HG03139 (cell line): ENCODE data around the gene TRMU.
"Not testable (repeated sequence)": the region's sequence is repeated elsewhere in the genome, so short reads cannot be mapped to it uniquely, and the experiment has no call there.

ENCODE experiments used
- ATAC-seq: cut with Tn5 transposase; IDR thresholded peaks from one replicate; pipeline ENCODE4 v1.9.1; 2021; ENCODE audit not compliant: unreplicated experiment

The TRMU gene

DNA sequence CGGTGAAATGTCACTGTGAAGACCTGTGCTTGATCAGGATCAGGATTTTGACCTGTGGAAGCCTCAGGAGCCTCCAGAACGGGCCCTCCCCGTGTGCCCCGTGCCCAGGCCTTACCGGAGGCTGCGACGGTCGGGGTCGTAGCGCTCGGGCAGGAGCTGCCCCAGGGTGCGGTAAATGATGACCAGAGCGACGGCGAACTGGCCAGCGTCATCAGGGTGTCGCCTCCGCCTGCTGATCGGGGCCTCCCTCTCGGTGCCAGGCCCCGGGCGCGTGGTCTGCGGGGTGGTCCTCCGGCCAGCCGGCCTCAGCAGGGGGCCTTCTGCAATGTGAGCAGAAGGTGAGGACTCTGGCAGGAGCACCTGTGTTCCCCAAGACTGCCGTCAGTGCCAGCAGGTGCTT is 46.2 kb downstream of the TRMU start:
- ATAC-seq, result no peak

DNA sequence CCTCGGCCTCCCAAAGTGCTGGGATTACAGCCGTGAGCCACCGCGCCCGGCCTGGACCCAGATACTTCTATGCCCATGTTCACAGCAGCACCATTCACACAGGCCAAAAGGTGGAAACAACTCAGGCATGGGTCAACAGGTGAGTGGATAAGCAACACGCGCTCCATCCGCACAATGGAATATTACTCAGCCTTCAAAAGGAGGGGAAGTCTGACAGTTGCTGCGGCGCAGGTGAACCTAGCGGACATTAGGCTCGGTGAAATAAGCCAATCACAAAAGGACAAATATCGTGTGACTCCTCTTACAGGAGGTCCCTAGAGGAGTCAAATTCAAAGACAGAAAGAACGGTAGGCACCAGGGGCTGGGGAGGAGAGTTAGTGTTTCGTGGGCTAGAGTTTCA is 47.0 kb downstream of the TRMU start:
- ATAC-seq, result no peak

DNA sequence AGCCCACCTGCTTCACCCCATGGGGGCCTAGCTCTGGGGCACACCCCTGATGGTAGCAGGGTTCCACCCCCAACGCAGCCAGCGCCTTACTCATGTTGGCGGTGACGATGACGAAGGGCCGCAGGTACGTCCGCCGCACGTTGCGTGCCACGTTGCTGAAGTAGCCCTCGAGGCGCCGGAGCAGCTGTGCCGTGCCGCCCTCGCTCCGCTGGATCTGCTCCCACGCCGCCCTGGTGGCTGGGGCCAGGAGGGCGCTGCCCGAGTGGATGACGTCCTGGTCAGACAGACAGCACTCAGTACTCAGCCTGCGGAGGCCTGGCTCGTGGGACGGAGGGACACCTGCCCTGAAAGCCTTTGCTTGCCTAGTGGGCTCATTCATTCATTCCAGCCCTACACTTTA is 50.8 kb downstream of the TRMU start:
- no peak for ATAC-seq

DNA sequence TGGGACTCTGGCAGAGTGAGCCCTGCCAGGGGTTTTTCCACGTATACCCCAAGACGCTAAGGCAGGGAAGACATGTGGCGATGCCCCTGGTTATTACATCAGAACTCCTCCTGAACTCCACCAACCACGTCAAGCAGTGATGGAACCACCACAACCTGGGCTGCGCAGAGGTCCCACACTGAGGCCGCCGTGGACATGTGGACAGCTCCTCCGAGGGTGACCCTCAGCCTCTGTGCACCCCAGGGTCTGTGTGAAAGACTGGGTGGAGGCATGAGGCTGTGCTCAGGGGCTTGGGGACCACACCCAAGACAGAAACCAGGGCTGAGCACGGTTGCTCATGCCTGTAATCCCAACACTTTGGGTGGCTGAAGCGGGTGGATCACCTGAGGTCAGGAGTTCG is 52.2 kb downstream of the TRMU start:
- ATAC-seq, result no peak

DNA sequence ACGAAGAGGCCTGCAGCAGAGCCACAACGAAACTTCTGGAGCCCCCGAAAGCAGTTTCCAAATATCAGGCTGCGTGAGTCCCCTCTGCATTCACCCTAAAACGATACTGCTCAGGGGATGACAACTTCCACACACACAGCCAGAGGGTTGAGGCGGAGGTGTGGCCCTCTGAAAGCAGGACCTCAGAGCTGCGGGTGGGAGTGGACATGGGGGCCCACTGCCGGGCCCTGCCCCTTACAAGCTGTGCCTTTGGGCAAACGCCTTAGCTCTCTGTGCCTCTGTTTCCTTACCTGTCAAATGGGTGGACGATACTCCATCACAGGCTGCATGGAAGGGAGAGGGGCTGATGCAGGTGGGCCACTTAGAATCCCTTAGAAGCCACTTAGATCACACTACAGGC is 53.1 kb downstream of the TRMU start:
- ATAC-seq, result no peak

DNA sequence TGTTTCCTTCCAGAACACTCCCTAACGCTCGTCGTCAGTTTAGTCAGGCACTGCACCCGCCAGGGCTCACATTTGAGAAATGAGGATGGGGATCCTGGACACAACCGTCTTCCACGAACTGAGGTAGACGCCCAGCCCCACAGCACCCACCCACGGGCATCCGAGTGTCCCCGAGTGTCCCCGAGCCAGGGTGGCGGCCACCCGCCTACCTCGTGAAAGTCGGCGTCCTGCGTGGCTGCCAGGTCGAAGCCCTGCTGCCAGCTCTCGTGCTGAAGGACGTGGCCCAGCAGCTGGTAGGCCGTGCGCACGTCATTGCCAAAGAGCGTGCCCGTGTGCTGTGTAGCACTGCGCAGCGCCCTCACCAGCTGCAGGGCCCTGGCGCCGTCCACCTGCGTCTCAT is 53.6 kb downstream of the TRMU start:
- no peak for ATAC-seq

DNA sequence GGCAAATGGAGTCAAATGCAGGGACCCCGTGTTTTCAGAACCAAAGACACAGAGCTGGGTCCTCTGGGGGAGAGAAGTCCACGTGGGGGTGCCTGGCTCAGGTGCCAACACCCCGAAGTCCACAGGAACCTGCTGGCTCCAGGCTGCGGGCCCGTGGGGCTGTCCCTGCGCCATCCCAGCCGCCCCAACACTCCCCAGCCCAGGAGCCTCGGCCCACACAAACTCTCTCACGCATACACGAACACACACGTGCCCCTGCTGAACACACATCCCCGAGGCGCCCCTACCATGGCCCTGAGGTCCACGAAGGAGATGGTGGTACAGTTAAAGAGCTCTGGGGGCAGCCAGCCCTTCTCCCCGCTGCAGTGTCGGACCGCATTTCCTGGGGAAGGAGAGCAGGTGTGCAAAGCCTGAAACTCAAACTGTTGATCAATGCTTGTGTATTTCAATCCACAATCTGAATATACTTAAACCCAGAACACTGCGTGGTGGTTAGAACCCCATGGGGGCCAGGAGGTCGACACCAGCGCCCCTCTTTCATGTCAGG is 54.7 kb downstream of the TRMU start:
- no peak for ATAC-seq

DNA sequence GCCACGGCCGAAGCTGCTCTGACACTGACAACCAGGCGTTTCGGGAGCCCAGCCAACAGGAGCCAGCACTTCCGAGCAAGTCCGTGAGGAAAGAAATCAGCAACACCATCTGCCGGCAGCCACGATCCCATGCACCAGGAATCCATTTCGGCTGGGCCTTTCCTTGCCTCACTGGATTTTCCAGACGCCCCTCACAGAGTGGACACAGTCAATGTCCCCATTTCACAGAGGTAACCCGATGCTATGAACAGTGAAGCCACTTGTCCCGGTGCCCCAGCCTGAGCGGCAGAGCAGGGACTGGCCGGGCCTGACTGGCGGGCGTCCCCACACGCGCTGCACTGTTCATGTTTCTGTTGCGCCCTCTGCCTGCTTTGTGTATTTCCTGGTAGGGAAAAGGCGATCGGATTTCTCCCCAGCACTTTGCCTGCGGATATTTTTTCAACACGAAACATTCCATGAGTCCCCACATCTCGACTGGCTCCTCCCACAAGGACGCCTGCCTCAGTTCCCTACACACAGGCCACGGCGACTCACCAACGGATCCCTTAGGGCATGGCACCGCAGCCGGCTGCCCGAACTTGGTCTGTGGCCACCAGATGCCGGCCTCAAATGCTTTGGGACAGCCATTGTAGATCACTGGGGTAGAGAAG is 55.3 kb downstream of the TRMU start:
- ATAC-seq, result no peak

DNA sequence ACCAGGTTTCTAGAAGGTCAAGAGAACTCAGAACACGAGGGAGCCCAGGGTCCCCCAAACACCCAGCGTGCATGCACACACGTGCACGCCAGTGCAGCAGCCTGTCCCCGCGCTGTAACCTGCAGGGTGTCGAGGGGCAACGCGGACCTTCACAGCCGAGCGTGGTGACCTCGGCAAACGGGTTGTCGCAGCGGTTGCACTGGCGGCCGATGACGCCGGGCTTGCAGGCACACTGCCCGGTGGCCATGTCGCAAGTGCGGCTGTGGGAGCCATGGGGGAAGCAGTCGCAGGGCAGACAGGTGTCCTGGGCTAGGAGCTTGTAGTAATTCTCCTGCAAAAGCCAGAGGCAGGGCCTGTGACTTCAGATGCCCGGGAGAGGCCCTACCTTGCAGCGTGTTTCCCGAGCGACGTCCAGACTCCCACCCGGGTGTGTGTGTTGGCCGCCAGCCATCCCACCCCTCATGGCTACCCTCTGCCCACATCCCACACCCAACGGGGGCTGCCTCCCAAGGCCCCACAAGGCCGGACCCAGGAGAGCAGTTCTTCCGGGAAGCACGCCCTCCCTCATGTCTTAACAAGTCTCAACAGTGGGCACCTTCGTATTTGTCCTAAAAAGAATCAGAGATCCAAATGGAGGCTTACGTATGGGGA is 56.1 kb downstream of the TRMU start:
- ATAC-seq, result no peak

DNA sequence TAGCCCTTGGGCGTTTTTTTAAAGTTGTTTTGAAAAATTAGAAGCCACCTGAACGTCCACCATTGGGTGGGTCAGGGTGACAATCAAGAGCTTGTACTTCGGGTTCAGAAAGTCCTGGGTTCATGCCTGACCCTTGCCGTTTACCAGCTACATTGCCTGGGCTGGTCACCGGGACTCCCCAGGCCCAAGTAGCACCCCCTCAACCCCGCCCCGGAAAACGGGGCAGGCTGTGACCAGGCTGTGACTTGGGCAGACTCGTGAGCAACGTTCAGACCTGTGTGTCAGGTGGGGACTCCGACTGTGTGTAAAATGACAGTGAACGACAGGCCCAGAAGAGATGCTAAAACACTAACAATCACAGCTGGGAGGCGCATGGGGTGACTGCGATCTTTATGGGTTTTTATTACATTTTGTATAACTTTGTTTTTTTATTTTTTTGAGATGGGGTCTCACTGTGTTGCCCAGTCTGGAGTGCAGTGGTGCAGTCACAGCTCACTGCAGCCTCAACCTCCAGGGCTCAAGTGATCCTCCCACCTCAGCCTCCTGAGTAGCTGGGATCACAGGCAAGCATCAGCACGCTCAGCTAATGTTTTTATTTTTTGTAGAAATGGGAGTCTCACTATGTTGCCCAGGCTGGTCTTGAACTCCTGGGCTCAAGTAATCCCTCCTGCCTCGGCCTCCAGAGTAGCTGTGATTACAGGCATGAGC is 56.8 kb downstream of the TRMU start:
- no peak for ATAC-seq

DNA sequence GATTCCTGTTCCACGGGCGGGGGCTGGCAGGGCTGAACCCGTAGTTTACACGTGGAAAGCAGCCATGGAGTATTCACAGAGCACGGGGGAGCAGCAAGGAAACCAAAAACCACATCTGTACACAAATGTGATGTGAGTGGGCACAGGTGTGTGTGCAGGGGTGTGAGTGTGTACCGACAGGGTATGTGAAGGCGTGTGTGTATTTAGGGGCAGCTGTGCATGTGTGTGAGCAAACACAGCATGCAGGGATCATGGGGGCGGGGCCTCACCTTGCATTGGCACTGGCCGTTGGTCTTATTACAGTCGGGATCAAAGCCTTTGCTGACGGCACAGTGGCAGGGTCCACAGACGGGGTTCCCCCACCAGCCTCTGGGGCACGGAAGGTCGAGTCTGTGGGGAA is 58.4 kb downstream of the TRMU start:
- no peak for ATAC-seq

DNA sequence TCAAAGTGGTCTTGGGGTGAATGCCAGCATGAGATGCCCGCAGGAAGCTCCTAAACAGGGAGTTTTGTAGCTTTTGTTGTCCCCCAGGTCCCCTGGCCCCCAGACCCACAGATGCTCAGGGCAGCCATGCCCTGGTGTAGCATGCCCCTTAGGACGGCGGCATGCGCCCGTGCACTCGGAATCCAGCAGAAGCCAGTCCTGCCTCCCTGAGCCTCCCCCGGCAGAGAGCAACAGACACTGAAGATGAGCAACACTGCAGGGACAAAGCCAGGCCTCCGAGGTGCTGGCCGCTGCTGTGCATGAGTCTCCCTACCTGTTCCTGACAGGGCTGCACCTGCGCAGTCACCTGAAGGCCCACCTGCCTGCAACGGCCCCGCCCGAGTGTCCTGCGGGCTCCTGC is 59.1 kb downstream of the TRMU start:
- ATAC-seq, result no peak

DNA sequence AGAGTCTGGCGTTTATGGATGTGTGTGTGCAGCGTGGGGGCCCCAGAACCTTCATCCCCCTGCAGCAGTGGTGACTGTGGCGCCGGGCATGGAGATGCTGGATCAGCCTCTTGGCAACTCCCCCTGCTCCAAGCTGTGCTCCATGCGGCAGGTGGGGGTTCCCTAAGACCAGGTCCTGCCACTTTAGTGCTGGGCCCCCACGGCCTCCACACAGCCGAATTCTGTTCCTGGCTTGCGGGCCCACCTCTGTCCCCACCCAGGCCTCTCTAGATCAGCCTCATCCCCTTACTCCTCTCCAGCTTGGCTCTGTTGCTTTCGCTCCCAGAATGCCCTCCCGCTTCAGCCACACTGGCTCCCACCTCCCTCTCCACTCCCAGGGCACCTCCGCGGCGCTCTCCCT is 59.6 kb downstream of the TRMU start:
- no peak for ATAC-seq

DNA sequence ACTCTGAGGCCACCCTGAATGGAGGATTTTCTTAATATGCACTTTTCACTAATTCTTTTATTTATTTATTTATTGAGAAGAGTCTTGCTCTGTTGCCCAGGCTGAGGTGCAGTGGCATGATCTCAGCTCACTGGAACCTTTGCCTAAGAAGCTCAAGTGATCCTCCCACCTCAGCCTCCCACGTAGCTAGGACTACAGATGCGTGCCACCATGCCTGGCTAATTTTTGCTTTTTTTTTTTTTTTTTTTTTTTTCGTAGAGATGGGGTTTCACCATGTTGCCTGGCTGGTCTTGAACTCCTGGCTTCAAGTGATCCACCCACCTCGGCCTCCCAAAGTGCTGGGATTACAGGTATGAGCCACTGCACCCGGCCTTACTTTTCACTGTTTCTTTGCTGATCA is 61.5 kb downstream of the TRMU start:
- ATAC-seq, result not testable (repeated sequence)

DNA sequence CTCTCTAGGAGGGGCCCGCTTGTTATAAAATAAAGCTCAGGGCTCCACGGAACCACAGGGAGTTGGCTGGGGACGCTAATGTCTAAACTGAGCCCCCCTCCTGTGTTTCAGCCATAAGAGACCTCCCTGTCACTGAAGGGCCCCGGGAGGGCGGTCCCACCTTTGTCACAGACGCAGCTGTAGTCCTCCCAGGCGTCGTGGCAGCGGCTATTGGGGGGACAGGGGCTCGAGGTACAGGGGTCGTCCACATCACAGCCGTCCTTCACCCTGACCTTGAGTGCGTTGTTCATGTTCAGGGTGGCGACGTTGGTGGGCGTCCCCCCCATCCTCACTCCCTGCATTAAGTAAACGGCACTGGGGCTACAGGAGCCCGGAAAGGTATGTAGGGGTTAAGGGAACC is 62.0 kb downstream of the TRMU start:
- no peak for ATAC-seq

DNA sequence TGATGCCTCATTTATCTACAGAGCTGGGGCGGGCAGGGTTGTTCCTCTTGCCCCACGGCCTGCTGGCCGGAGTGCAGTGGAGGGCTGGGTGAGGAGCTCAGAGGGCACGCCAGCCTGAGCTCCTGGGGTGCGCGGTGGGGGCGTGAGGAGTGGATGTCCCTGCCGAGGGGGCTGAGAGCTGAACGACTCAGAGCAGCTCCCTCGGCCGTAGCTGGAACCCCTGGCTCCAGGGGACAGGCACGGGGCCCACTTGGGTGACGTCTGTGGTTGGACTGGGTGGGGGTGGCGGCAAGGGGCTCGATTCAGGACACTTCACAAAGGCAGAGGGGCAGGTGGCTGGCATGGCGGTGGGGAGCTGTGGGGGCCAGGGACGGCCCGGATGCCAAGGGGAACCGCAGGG is 62.4 kb downstream of the TRMU start:
- no peak for ATAC-seq

DNA sequence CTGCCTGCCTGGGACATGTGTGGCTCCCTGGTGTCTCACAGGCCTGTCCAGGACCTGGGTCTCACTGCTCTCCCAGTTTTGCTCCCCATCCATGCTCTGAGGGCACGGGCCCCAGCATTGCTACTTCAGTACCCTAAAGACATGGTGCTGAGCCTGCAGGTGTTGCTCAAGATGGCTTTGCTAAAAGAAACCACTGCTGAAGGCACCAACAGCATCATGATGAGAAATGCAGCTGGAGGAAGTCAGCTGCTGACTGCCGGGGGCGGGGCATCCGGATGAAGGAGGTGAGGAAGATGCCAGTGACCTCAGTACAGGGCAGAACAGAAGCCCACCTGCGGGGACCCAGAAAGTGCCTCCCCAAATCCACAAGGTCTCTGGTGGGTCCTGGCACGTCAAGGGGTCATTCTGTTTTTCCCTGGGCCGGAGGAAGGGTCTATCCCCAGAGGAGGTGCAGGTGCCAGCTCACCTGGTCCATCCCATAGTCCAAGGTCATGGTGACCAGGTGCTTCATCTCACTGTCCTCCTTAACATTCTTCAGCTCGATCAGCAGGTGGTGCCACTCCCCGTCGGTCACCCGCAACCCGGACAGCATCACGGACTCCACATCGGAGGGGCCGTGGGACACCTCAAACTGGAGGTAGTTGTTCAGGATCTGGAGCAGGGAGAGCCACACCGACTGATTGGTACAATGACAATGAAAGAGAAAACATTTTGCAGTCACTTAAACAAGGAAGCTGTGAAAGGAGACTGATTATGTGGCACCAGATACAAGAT is 63.9 kb downstream of the TRMU start:
- no peak for ATAC-seq

DNA sequence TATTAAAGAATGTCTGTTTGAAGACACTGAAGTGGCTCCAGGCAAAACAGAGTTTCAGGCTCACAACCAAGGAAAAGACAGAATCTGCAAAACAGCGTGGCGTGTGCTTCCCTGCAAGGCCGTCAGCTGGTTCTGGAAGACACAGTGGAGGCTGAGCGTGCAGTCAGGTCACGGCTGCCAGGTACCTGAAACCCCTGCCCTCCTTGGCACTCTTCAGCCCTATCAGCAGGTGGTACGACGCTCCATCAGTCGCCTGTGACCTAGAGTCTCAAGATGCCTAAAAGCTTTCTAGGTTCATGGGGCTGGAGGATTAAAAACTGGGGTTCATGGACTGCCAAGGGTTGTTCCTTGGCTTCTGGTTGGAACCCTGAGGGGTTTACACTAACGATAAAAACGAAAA is 65.9 kb downstream of the TRMU start:
- ATAC-seq, result no peak

DNA sequence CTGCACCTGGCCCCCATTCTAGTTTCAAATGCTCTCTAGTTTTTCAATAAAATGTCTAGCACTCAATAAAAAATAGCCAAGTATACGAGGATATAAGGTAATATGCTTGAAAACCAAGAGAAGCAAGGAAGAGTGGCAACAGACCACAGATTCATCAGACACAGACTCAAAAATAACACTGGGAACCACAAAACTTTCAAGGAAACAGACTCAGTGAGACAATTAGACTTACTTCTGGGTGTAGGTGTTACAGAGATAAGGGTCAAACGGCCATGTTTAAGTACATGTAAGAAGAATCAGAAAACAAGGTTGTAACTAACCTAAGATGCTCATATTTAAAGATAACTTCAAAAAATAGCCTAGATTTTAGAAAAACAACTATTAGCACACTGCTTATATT is 67.0 kb downstream of the TRMU start:
- no peak for ATAC-seq

DNA sequence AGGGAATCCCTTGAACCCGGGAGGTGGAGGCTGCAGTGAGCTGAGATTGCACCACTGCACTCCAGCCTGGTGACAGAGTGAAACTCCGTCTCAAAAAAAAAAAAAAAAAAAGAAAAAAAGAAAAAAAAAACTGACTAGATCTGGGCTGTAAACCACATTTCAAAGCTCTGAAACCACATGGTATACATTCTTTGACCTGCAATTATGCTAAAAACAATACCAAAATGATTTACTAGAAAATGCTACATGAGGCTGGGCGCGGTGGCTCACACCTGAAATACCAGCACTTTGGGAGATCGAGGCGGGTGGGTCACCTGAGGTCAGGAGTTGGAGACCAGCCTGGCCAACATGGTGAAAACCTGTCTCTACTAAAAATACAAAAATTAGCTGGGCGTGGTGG is 68.4 kb downstream of the TRMU start:
- ATAC-seq, result not testable (repeated sequence)

DNA sequence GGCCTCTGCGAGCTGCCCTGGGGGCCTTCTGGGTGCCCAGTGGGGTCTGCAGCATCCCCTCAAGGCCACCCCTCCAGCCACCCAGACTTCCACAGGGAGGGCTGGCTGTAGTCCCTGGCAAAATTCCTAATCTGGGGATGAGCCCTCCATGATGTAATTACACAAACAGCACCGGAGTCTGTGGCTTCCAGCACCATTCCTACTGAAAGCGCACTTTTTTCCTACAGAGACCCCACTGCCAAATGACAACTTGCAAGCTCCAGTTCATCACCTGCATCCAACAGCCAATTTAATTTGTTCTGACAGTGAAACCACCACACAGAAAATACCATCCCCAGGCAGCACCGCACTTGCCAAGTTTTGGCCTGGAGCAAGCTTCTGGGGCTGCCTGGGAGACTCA is 70.4 kb downstream of the TRMU start:
- ATAC-seq, result no peak

DNA sequence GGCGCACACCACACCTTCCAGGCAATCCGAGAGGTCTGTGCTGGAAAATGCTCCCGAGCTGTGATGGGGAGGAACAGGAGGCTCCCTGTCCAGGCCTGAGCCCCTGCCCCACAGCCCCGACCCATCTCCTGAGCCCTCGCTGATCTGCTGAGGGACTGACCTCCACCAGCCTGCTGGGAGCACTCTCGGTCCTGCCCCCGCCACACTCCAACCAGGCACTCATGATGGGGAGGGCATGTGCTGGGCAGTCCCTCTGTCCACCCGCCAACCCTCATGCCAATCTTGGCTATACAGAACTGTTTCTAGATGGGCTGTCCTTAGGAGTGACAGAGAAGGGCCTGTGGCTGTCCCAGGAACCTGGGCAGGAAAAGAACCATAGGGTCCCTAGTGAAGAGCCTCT is 70.8 kb downstream of the TRMU start:
- no peak for ATAC-seq
